NCI-H2227 (cell line): ENCODE measurements around the gene TBC1D10A.

Source experiments
- DNase-seq: peaks from one replicate; lab custom pipeline; 2025; ENCODE audit not compliant: unreplicated experiment; lab: John Stamatoyannopoulos, UW

Gene TBC1D10A

GRCh38 chr22:30326706-30327362 lies at the start of gene TBC1D10A:
Gene TBC1D10A, minus strand, starts transcription at chr22:30326941. Its CDS starts 60 bp downstream, at chr22:30326881.
- peak; percentile 92 for DNase-seq

GRCh38 chr22:30375312-30375849 lies 48.6 kb upstream of the TBC1D10A start:
- no peak for DNase-seq

- no peak for DNase-seq
These were observed 46.9 kb upstream of the TBC1D10A start for GRCh38 chr22:30373331-30374325.

GRCh38 chr22:30372915-30373314 lies 46.2 kb upstream of the TBC1D10A start:
- DNase-seq, result no peak

GRCh38 chr22:30371981-30372380 lies 45.2 kb upstream of the TBC1D10A start:
- no peak for DNase-seq

- DNase-seq, result no peak
These were observed 44.6 kb upstream of the TBC1D10A start for GRCh38 chr22:30371321-30371720.

GRCh38 chr22:30370641-30371230 lies 44.0 kb upstream of the TBC1D10A start:
- DNase-seq, result no peak

GRCh38 chr22:30368420-30368819 lies 41.7 kb upstream of the TBC1D10A start:
- DNase-seq, result no peak

GRCh38 chr22:30365891-30366290 lies 39.1 kb upstream of the TBC1D10A start:
- DNase-seq, result no peak

GRCh38 chr22:30362651-30363281 lies 36.0 kb upstream of the TBC1D10A start:
- no peak for DNase-seq

- no peak for DNase-seq
These were observed 35.3 kb upstream of the TBC1D10A start for GRCh38 chr22:30361916-30362650.

GRCh38 chr22:30358541-30358940 lies 31.8 kb upstream of the TBC1D10A start:
- DNase-seq, result no peak

GRCh38 chr22:30357650-30358215 lies 31.0 kb upstream of the TBC1D10A start:
- DNase-seq, result no peak

- DNase-seq, result no peak
These were observed 30.5 kb upstream of the TBC1D10A start for GRCh38 chr22:30357236-30357570.

- peak; percentile 93 for DNase-seq
These were observed 29.9 kb upstream of the TBC1D10A start, which contains the start of the genes CCDC157 and SF3A1 for GRCh38 chr22:30356449-30357235. Gene CCDC157, plus strand, starts transcription at chr22:30357007. Its CDS starts 8,994 bp downstream, at chr22:30366001. Gene SF3A1, minus strand, starts transcription at chr22:30356894. Its CDS starts 102 bp downstream, at chr22:30356792.

GRCh38 chr22:30354644-30355043 lies 27.9 kb upstream of the TBC1D10A start:
- no peak for DNase-seq

- DNase-seq, result no peak
These were observed 24.5 kb upstream of the TBC1D10A start for GRCh38 chr22:30351226-30351625.

- no peak for DNase-seq
These were observed 22.1 kb upstream of the TBC1D10A start for GRCh38 chr22:30348809-30349208.

GRCh38 chr22:30348404-30348803 lies 21.7 kb upstream of the TBC1D10A start:
- no peak for DNase-seq
